IPS DF 6.9 (cell line): ENCODE results near the gene CPT1A.

Experiments used
- DNase-seq: peaks from one replicate; pipeline ENCODE4 v3.0.0-alpha.2; 2013; ENCODE audit warnings: low read depth, low spot score
- H3K27ac ChIP-seq: one replicate; pipeline ENCODE4 v1.5.1; 2013; ENCODE audit warnings: low read length, control low read depth
- H3K27me3 ChIP-seq: 2 replicates; pipeline ENCODE4 v1.6.1; 2013; ENCODE audit warnings: mild to moderate bottlenecking, low read length; ENCODE audit not compliant: control insufficient read depth, insufficient read depth
- H3K36me3 ChIP-seq: 2 replicates; pipeline ENCODE4 v1.6.1; 2013; ENCODE audit warnings: low read length; ENCODE audit not compliant: control insufficient read depth, insufficient read depth
- H3K4me1 ChIP-seq: 2 replicates; pipeline ENCODE4 v1.6.1; 2013; ENCODE audit warnings: low read length; ENCODE audit not compliant: control insufficient read depth, insufficient read depth
- H3K4me3 ChIP-seq: 2 replicates; pipeline ENCODE4 v1.5.1; 2013; ENCODE audit warnings: mild to moderate bottlenecking, low read length
- H3K9me3 ChIP-seq: 2 replicates; pipeline ENCODE4 v1.6.1; 2013; ENCODE audit warnings: low read length, inconsistent platforms; ENCODE audit not compliant: control insufficient read depth, insufficient read depth
- WGBS: extraction: QIAGEN DNeasy Blood & Tissue Kit; methylation state at CpG from one replicate; pipeline ENCODE4 v1.1.7; 2013; ENCODE audit warnings: mixed read lengths, missing lambda C conversion rate; ENCODE audit not compliant: insufficient read length, insufficient coverage; 5-methylcytosine and 5-hydroxymethylcytosine counted together

Gene CPT1A

GRCh38 chr11:68774194-68774585 is 67.5 kb downstream of the CPT1A start:
- Histone ChIP-seq H3K4me1 (no peaks in the 10 kb centered on the region), H3K27ac (no peak overlapping the region)

GRCh38 chr11:68773521-68774193 is 68.1 kb downstream of the CPT1A start:
- Histone ChIP-seq H3K9me3 (no peaks in the 10 kb centered on the region), H3K4me1 (no peaks in the 10 kb centered on the region), H3K4me3 (no peak overlapping the region), H3K27ac (no peak overlapping the region), H3K36me3 (no peaks in the 10 kb centered on the region), H3K27me3 (no peaks in the 10 kb centered on the region)
- no CpG with 5 or more reads among the region's 22 CpGs for WGBS
- no peak for DNase-seq

More at GRCh38 chr11:68774194-68774585, 67.5 kb downstream of the CPT1A start:
- Histone ChIP-seq H3K36me3 (no peaks in the 10 kb centered on the region), H3K9me3 (no peaks in the 10 kb centered on the region), H3K27me3 (no peaks in the 10 kb centered on the region), H3K4me3 (no peak overlapping the region)
- WGBS, result no CpG with 5 or more reads among the region's 9 CpGs
- no peak for DNase-seq

- Histone ChIP-seq H3K9me3 (no peaks in the 10 kb centered on the region), H3K36me3 (no peaks in the 10 kb centered on the region), H3K4me3 (no peak overlapping the region), H3K27ac (no peak overlapping the region), H3K4me1 (no peaks in the 10 kb centered on the region), H3K27me3 (no peaks in the 10 kb centered on the region)
- no peak for DNase-seq
- WGBS, result no CpG with 5 or more reads among the region's 20 CpGs
Observed at GRCh38 chr11:68772936-68773335, 68.8 kb downstream of the CPT1A start.

- H3K9me3 ChIP-seq, result no peaks in the 10 kb centered on the region
- no peaks in the 10 kb centered on the region for H3K4me1 ChIP-seq
- no peaks in the 10 kb centered on the region for H3K27me3 ChIP-seq
- WGBS, result no CpG with 5 or more reads among the region's 12 CpGs
- H3K27ac ChIP-seq, result no peak overlapping the region
- H3K4me3 ChIP-seq, result no peak overlapping the region
- no peak for DNase-seq
- H3K36me3 ChIP-seq, result no peaks in the 10 kb centered on the region
Observed at GRCh38 chr11:68770781-68771180, 70.9 kb downstream of the CPT1A start.

GRCh38 chr11:68767672-68768071 is 74.0 kb downstream of the CPT1A start:
- DNase-seq, result no peak
- Histone ChIP-seq H3K4me1 (peaks cover 1% of the 10 kb centered on the region; the same call in 1 of the 2 replicates), H3K27ac (no peak overlapping the region), H3K36me3 (no peaks in the 10 kb centered on the region), H3K27me3 (no peaks in the 10 kb centered on the region), H3K9me3 (no peaks in the 10 kb centered on the region), H3K4me3 (no peak overlapping the region)
- WGBS, result no CpG with 5 or more reads among the region's 11 CpGs

GRCh38 chr11:68766786-68767185 is 74.9 kb downstream of the CPT1A start:
- no peaks in the 10 kb centered on the region for H3K27me3 ChIP-seq
- H3K9me3 ChIP-seq, result no peaks in the 10 kb centered on the region
- peaks cover 1% of the 10 kb centered on the region; the same call in 1 of the 2 replicates for H3K4me1 ChIP-seq
- no peak for DNase-seq
- no CpG with 5 or more reads among the region's 8 CpGs for WGBS
- H3K27ac ChIP-seq, result no peak overlapping the region
- no peaks in the 10 kb centered on the region for H3K36me3 ChIP-seq
- no peak overlapping the region for H3K4me3 ChIP-seq

- Histone ChIP-seq H3K9me3 (no peaks in the 10 kb centered on the region), H3K4me1 (peaks cover 1% of the 10 kb centered on the region; the same call in 1 of the 2 replicates), H3K27me3 (no peaks in the 10 kb centered on the region), H3K4me3 (no peak overlapping the region), H3K27ac (no peak overlapping the region), H3K36me3 (no peaks in the 10 kb centered on the region; the same call in 1 of the 2 replicates)
- no CpG with 5 or more reads among the region's 16 CpGs for WGBS
- no peak for DNase-seq
Observed at GRCh38 chr11:68764746-68765145, 77.0 kb downstream of the CPT1A start.

- WGBS, result no CpG with 5 or more reads among the region's 14 CpGs
- Histone ChIP-seq H3K4me3 (no peak overlapping the region), H3K9me3 (no peaks in the 10 kb centered on the region), H3K36me3 (no peaks in the 10 kb centered on the region; the same call in 1 of the 2 replicates), H3K27ac (no peak overlapping the region), H3K27me3 (no peaks in the 10 kb centered on the region), H3K4me1 (peaks cover 1% of the 10 kb centered on the region; the same call in 1 of the 2 replicates)
- no peak for DNase-seq
Observed at GRCh38 chr11:68763926-68764657, 77.6 kb downstream of the CPT1A start.

GRCh38 chr11:68763181-68763721 is 78.5 kb downstream of the CPT1A start:
- no peaks in the 10 kb centered on the region for H3K9me3 ChIP-seq
- no peak for DNase-seq
- no peak overlapping the region for H3K27ac ChIP-seq
- H3K36me3 ChIP-seq, result no peaks in the 10 kb centered on the region; the same call in 1 of the 2 replicates
- H3K4me1 ChIP-seq, result peaks cover 1% of the 10 kb centered on the region; the same call in 1 of the 2 replicates
- H3K27me3 ChIP-seq, result no peaks in the 10 kb centered on the region
- no CpG with 5 or more reads among the region's 10 CpGs for WGBS
- no peak overlapping the region for H3K4me3 ChIP-seq

- H3K4me1 ChIP-seq, result peaks cover 1% of the 10 kb centered on the region; the same call in 1 of the 2 replicates
- H3K4me3 ChIP-seq, result no peak overlapping the region
- H3K27ac ChIP-seq, result no peak overlapping the region
- H3K27me3 ChIP-seq, result no peaks in the 10 kb centered on the region
- H3K36me3 ChIP-seq, result no peaks in the 10 kb centered on the region; the same call in 1 of the 2 replicates
- WGBS, result no CpG with 5 or more reads among the region's 15 CpGs
- no peak for DNase-seq
- H3K9me3 ChIP-seq, result no peaks in the 10 kb centered on the region
Observed at GRCh38 chr11:68762481-68762880, 79.2 kb downstream of the CPT1A start.
